Measurements from ENCODE around the gene ZXDB.
A peak's percentile ranks its signal among the peaks of the same experiment; 100 is the strongest.
"Not testable (repeated sequence)": the region's sequence is repeated elsewhere in the genome, so short reads cannot be mapped to it uniquely, and the experiment has no call there.

The ZXDB gene

DNA sequence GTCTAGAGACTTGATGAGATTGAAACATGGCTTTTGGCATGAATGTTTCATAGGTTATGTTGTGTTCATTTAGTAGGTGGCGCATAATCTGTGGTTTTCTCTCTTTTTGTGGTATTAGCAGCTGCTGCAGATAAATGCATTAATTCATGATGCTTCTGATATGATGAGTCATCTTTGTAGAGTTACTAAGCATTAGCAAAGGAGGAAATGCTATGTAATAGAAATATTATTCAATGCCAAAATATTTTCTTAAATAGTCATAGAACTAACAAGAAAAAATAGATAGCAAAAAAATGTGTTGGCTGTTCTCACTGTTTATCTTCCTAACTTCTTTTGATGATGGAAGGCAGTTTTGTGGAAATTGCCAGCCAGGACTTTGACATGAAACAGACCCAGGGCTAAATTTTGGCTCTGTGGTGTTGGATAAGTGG, 3.6 kb downstream of the ZXDB start:
- no peak for TF ChIP-seq Cebpa-rat (IDR thresholded peaks at IDR 0.05)
- Histone ChIP-seq H3K9ac (no peak overlapping the region), H3K36me3 (no peaks in the 10 kb centered on the region), H3K27me3 (peaks cover 29% of the 10 kb centered on the region), H3K27ac (no peak overlapping the region), H3K9me3 (no peaks in the 10 kb centered on the region), H3K4me2 (peak overlapping the region; percentile 21), H4K20me1 (peaks cover 43% of the 10 kb centered on the region), H3K4me3 (no peak overlapping the region), H3K4me1 (peaks cover 16% of the 10 kb centered on the region)

DNA sequence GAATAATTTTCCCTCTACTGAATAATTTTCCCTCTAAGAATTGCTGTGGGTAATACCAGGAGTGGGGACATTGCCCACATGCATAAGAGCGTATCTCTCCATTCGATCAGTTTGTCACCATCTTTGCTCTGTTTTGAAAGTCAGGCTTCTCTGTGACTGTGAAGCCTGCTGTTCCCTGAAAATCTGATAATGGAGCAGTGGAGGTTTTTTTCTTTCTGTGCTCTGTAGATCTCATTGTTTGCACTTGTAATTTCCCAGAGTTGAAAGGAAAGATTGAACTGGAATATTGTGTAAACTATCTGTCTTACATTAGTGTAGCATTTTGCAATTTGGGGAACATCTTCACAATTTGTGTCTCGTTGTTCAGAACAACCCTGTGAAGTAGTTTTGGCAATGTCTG, 4.3 kb downstream of the ZXDB start:
- H3K36me3 ChIP-seq = no peaks in the 10 kb centered on the region
- H3K4me3 ChIP-seq = no peak overlapping the region
- no peak overlapping the region for H3K9ac ChIP-seq
- peaks cover 29% of the 10 kb centered on the region for H3K27me3 ChIP-seq
- H3K9me3 ChIP-seq = no peaks in the 10 kb centered on the region
- no peak overlapping the region for H3K27ac ChIP-seq
- no peak for TF ChIP-seq Cebpa-rat (IDR thresholded peaks at IDR 0.05)
- H4K20me1 ChIP-seq = peaks cover 43% of the 10 kb centered on the region
- H3K4me1 ChIP-seq = peaks cover 10% of the 10 kb centered on the region
- H3K4me2 ChIP-seq = 0 out of 2 replicates have a peak overlapping the region, but pooled peaks have one; percentile 21

DNA sequence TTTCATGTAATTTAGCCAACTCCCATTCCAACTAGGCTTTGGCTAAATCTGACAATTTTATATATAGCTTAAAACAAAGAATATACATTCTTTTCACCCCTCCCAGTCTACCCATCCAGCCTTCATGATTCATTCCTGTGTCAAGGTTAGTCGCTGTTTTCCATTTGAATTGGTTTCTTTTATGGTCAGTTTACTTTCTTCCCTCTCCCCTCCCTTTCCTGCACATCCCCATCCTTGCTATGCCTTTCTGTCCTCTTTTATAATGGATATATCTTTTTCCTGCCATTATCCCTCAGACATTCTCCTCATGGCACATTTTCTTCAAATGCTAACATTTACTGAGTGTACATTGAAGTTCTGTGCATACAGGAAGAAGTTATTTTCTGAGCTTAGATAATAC, 4.7 kb downstream of the ZXDB start:
- Histone ChIP-seq H3K36me3 (no peaks in the 10 kb centered on the region), H3K27ac (no peak overlapping the region), H3K27me3 (peaks cover 32% of the 10 kb centered on the region), H3K9ac (no peak overlapping the region), H3K4me2 (no peak overlapping the region), H3K9me3 (no peaks in the 10 kb centered on the region), H3K4me3 (no peak overlapping the region), H3K4me1 (0 out of 2 replicates have a peak, but pooled peaks cover 8% of the 10 kb centered on the region), H4K20me1 (peaks cover 43% of the 10 kb centered on the region)
- TF ChIP-seq Cebpa-rat (IDR thresholded peaks at IDR 0.05) = no peak

DNA sequence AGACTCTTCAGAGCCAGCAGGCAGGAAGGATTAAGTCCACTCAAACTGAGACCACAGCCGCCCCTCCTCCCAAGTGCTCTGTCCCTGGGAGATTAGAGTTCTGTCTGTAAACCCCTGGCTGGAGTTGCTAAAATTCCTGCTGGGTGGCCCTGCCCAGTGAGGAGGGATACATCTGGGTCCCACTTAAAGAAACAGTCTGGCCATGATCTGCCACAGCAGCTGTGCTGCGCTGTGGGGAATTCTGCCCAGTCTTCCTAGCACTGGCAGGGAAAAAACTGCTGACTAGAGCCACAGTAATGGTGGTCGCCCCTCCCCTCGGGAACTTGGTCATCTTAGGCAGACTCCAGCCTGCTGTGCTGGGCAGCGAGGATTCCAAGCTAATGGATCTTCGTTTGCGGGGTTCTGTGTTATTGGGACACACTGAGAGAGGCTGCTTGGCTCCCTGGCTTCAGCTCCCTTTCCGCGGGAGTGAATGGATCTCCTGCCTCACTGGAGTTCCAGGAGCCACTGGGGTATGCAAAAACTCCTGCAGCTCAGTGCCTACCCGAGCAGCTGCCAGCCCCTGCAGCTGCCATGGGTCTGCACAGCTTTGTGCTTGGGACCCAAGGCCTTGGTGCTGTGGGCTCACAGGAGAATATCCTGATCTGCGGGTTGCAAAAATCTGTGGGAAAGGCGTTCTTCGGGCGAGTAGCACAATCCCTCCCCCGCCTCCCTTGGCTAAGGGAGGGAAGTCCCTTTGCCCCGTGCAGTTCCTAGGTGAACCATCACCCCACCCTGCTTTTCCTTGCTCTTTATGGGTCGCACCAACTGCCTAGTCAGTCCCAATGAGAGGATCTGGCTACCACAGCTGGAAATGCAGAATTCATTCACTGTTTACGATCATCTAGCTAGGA, 15.7 kb downstream of the ZXDB start:
- H3K4me1 ChIP-seq = no peaks in the 10 kb centered on the region
- H3K4me2 ChIP-seq = no peak overlapping the region
- TF ChIP-seq Cebpa-rat (IDR thresholded peaks at IDR 0.05) = no peak
- peaks cover 36% of the 10 kb centered on the region for H3K27me3 ChIP-seq
- H3K4me3 ChIP-seq = no peak overlapping the region
- no peaks in the 10 kb centered on the region for H3K36me3 ChIP-seq
- no peak overlapping the region for H3K27ac ChIP-seq
- no peak overlapping the region for H3K9ac ChIP-seq
- no peaks in the 10 kb centered on the region for H3K9me3 ChIP-seq
- H4K20me1 ChIP-seq = peaks cover 9% of the 10 kb centered on the region; the same call in 1 of the 2 replicates

DNA sequence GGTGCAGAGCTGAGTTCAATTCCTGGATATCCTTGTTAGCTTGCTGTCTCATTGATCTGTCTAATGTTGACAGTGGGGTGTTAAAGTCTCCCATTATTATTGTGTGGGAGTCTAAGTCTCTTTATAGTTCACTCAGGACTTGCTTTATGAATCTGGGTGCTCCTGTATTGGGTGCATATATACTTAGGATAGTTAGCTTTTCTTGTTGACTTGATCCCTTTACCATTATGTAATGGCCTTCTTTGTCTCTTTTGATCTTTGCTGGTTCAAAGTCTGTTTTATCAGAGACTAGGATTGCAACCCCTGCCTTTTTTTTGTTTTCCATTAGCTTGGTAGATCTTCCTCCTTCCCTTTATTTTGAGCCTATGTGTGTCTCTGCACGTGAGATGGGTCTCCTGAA, 21.5 kb downstream of the ZXDB start:
- H3K4me3 ChIP-seq, H4K20me1 ChIP-seq, H3K36me3 ChIP-seq, H3K9me3 ChIP-seq, H3K4me2 ChIP-seq, H3K27ac ChIP-seq, H3K9ac ChIP-seq, H3K4me1 ChIP-seq: not testable (repeated sequence)
- H3K27me3 ChIP-seq = peaks cover 37% of the 10 kb centered on the region; the same call in 1 of the 2 replicates

DNA sequence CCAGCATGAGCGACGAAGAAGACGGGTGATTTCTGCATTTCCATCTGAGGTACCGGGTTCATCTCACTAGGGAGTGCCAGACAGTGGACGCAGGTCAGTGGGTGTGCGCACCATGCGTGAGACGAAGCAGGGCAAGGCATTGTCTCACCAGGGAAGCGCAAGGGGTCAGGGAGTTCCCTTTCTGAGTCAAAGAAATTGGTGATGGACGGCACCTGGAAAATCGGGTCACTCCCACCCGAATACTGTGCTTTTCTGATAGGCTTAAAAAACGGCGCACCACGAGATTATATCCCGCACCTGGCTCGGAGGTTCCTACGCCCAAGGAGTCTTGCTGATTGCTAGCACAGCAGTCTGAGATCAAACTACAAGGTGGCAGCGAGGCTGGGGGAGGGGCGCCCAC, 37.6 kb downstream of the ZXDB start:
- H3K4me3 ChIP-seq = not testable (repeated sequence)

DNA sequence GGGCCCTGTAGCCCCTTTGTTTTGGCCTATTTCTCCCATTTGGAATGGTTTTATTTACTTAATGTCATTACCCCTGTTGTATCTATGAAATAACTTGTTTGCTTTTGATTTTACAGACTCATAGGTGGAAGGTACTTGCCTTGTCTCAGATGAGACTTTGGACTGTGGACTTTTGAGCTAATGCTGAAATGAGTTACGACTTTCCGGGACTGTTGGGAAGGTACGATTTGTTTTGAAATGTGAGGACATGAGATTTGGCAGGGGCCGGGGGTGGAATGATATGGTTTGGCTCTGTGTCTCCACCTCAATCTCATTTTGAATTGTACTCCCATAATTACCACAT, 48.8 kb downstream of the ZXDB start:
- Histone ChIP-seq H4K20me1 (no peaks in the 10 kb centered on the region), H3K4me1 (no peaks in the 10 kb centered on the region), H3K4me2 (no peak overlapping the region), H3K27ac (no peak overlapping the region), H3K9me3 (peaks cover 12% of the 10 kb centered on the region; the same call in 1 of the 2 replicates), H3K27me3 (peaks cover 16% of the 10 kb centered on the region), H3K9ac (no peak overlapping the region), H3K36me3 (no peaks in the 10 kb centered on the region), H3K4me3 (no peak overlapping the region)
- TF ChIP-seq Cebpa-rat (IDR thresholded peaks at IDR 0.05) = no peak

More for the DNA sequence above, 37.6 kb downstream of the ZXDB start:
- not testable (repeated sequence) for H3K36me3 ChIP-seq, H3K4me1 ChIP-seq, H3K27ac ChIP-seq, H4K20me1 ChIP-seq, H3K9ac ChIP-seq, H3K27me3 ChIP-seq, H3K4me2 ChIP-seq
- H3K9me3 ChIP-seq = peaks cover 20% of the 10 kb centered on the region; the same call in 1 of the 2 replicates

DNA sequence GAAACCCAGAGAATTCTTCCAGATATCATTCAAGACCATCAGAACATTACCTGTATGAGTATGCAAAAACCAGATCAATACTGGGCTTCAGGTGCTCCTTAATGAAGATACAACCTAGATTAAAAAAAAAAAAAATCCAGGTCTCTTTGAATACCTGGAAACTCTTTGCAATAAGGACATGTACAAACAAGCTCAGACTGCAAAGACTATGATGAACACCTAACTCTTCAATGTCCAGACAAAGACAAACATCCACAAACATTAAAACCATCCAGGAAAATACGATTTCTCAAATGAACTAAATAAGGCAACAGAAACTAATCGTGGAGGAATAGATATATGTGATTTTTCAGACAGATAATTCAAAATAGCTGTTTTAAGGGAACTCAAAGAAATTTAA, 49.5 kb downstream of the ZXDB start:
- Histone ChIP-seq H3K4me3 (no peak overlapping the region), H3K9ac (no peak overlapping the region), H3K4me2 (no peak overlapping the region), H3K27ac (no peak overlapping the region), H3K27me3 (peaks cover 16% of the 10 kb centered on the region), H3K9me3 (peaks cover 12% of the 10 kb centered on the region; the same call in 1 of the 2 replicates), H3K4me1 (no peaks in the 10 kb centered on the region), H3K36me3 (no peaks in the 10 kb centered on the region), H4K20me1 (no peaks in the 10 kb centered on the region)
- no peak for TF ChIP-seq Cebpa-rat (IDR thresholded peaks at IDR 0.05)

DNA sequence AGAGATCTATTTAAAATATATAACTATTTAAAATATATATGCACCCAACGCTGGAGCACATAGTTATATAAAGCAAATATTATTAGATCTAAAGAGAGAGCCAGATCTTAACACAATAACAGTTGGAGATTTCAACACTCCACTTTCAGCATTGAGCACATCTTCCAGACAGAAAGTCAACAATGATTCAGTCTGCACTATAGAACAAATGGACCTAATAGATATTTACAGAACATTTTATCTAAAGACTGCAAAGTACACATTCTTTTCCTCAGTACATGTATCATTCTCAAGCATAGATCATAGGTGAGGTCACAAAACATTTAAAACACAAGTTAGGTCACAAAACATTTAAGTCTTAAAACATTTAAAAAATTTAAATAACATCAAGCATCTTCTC, 51.9 kb downstream of the ZXDB start:
- TF ChIP-seq Cebpa-rat (IDR thresholded peaks at IDR 0.05) = no peak

DNA sequence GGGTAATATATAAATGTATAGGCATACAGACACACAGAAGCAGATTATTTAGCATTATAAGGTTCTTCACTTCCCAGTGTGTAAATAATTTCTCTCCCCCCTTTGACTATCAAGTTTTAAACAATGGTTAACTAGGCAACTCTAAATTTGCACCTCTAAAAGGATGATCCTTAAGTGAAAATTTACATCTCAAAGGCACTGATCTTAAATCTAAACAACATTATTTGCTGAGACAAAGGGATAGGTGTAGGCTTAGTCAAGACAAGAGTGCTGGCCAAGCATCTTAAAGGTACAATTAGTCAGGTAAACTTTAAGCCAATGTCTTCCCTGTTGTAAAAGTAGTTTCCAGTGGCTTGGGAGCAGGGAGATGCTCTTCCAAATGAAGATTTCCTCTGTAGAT, 55.2 kb downstream of the ZXDB start:
- Histone ChIP-seq H4K20me1 (no peaks in the 10 kb centered on the region), H3K4me1 (no peaks in the 10 kb centered on the region), H3K9me3 (no peaks in the 10 kb centered on the region), H3K36me3 (no peaks in the 10 kb centered on the region), H3K4me3 (no peak overlapping the region), H3K27ac (no peak overlapping the region), H3K4me2 (no peak overlapping the region), H3K27me3 (peaks cover 28% of the 10 kb centered on the region), H3K9ac (no peak overlapping the region)
- TF ChIP-seq Cebpa-rat (IDR thresholded peaks at IDR 0.05) = no peak

More for the DNA sequence above, 51.9 kb downstream of the ZXDB start:
- Histone ChIP-seq H3K27ac (no peak overlapping the region), H3K4me1 (no peaks in the 10 kb centered on the region), H3K9me3 (peaks cover 12% of the 10 kb centered on the region; the same call in 1 of the 2 replicates), H3K4me2 (no peak overlapping the region), H3K27me3 (peaks cover 14% of the 10 kb centered on the region), H3K36me3 (no peaks in the 10 kb centered on the region), H3K4me3 (no peak overlapping the region), H4K20me1 (no peaks in the 10 kb centered on the region), H3K9ac (no peak overlapping the region)

Data from BLaER1 (cell line).